RWPE2 (cell line): Measurements from ENCODE around the gene TMCO1.
"Not testable (repeated sequence)": the region's sequence is repeated elsewhere in the genome, so short reads cannot be mapped to it uniquely, and the experiment has no call there.

Experiments
- ATAC-seq: fragments of 200-7000 bp; cut with Tn5 transposase; 3 replicates; pipeline ENCODE4 v1.9.1; 2021; ENCODE audit warnings: low read depth
- DNase-seq: peaks from one replicate; pipeline ENCODE4 v3.0.0-alpha.2; 2020; ENCODE audit warnings: low spot score
- H3K27ac ChIP-seq: fragments of 450-650 bp; 2 replicates; pipeline ENCODE4 v1.5.1; 2017; ENCODE audit warnings: mild to moderate bottlenecking; ENCODE audit not compliant: poor library complexity, severe bottlenecking
- H3K27me3 ChIP-seq: fragments of 250-450 bp; sonication (Bioruptor Pico); 2 replicates; pipeline ENCODE4 v1.5.1; 2021; ENCODE audit warnings: mild to moderate bottlenecking, moderate library complexity; ENCODE audit not compliant: insufficient read depth, poor library complexity, severe bottlenecking
- H3K36me3 ChIP-seq: fragments of 250-450 bp; sonication (Bioruptor Pico); 2 replicates; pipeline ENCODE4 v1.5.1; 2020; ENCODE audit warnings: low read depth, mild to moderate bottlenecking, moderate library complexity
- H3K4me1 ChIP-seq: fragments of 250-450 bp; sonication (Bioruptor Pico); 2 replicates; pipeline ENCODE4 v1.5.1; 2021; ENCODE audit warnings: mild to moderate bottlenecking, moderate library complexity; ENCODE audit not compliant: insufficient read depth, poor library complexity, severe bottlenecking
- H3K4me3 ChIP-seq: fragments of 250-450 bp; sonication (Bioruptor Pico); 2 replicates; pipeline ENCODE4 v1.5.1; 2021; ENCODE audit warnings: mild to moderate bottlenecking, moderate library complexity; ENCODE audit not compliant: severe bottlenecking
- H3K9me3 ChIP-seq: fragments of 250-450 bp; sonication (Bioruptor Pico); 2 replicates; pipeline ENCODE4 v1.5.1; 2021; ENCODE audit warnings: mild to moderate bottlenecking, moderate library complexity; ENCODE audit not compliant: severe bottlenecking
- TF ChIP-seq, protein P1 (sequence below): fragments of 450-650 bp; IDR thresholded peaks from one replicate; pipeline ENCODE4 v1.5.1; 2017; ENCODE audit warnings: mild to moderate bottlenecking, moderate library complexity; ENCODE audit not compliant: poor library complexity, severe bottlenecking

The TMCO1 gene

DNA sequence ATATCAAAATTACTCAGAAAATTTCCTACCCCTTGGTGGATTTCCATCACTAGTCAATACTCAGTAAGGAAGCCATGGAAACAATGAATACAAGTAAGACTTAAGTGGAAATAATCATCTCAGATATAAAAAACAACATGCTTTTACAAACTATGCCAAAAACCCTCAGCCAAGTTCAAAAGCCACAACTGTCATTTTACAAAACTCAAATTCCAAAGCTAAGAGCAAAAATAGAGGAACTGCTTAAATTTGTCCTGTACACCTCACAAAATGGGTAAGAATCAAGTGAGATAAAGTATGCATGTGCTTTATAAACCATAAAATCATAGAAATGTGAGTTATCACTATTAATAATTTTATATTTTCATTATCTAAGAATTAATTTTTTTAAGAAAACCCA, 9.6 kb downstream of the TMCO1 start:
- DNase-seq = no peak
- Histone ChIP-seq H3K36me3 (peaks cover 55% of the 10 kb centered on the region), H3K27me3 (no peaks in the 10 kb centered on the region), H3K4me3 (no peak overlapping the region), H3K4me1 (no peaks in the 10 kb centered on the region), H3K27ac (no peak overlapping the region), H3K9me3 (no peaks in the 10 kb centered on the region)
- TF ChIP-seq, protein P1, sequence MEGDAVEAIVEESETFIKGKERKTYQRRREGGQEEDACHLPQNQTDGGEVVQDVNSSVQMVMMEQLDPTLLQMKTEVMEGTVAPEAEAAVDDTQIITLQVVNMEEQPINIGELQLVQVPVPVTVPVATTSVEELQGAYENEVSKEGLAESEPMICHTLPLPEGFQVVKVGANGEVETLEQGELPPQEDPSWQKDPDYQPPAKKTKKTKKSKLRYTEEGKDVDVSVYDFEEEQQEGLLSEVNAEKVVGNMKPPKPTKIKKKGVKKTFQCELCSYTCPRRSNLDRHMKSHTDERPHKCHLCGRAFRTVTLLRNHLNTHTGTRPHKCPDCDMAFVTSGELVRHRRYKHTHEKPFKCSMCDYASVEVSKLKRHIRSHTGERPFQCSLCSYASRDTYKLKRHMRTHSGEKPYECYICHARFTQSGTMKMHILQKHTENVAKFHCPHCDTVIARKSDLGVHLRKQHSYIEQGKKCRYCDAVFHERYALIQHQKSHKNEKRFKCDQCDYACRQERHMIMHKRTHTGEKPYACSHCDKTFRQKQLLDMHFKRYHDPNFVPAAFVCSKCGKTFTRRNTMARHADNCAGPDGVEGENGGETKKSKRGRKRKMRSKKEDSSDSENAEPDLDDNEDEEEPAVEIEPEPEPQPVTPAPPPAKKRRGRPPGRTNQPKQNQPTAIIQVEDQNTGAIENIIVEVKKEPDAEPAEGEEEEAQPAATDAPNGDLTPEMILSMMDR = no peak
- ATAC-seq = no peak

DNA sequence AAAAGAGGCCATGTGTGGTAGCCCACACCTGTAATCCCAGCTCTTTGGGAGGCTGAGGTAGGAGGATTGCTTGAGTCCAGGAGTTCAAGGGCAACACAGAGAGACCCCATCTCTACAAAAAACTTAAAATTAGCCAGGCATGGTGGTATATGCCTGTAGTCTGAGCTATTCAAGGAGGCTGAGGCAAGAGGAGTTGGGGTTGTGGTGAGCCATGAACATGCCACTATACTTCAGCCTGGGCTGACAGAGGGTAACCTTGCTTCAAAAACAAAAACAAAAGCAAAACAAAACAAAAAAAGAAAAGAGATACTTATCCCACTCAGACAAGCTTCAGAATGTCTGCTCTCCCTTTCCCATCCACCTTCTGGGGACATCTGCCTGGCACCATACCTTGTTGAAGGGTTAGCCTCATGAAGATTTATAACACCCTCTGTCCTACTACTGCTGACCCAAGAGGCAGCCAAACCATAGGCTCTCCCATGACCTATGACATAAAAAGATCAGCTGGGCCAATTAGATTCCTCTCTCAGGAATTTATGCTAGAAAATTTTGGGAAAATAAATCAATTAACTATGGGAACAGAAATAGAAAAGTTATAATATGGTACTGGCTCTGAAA, 13.2 kb downstream of the TMCO1 start:
- DNase-seq (no peak), ATAC-seq (no peak)
- H3K36me3 ChIP-seq = peaks cover 48% of the 10 kb centered on the region
- H3K4me3 ChIP-seq = no peak overlapping the region
- no peak overlapping the region for H3K27ac ChIP-seq
- TF ChIP-seq, protein P1 = no peak
- H3K27me3 ChIP-seq = no peaks in the 10 kb centered on the region
- no peaks in the 10 kb centered on the region for H3K4me1 ChIP-seq
- H3K9me3 ChIP-seq = no peaks in the 10 kb centered on the region

DNA sequence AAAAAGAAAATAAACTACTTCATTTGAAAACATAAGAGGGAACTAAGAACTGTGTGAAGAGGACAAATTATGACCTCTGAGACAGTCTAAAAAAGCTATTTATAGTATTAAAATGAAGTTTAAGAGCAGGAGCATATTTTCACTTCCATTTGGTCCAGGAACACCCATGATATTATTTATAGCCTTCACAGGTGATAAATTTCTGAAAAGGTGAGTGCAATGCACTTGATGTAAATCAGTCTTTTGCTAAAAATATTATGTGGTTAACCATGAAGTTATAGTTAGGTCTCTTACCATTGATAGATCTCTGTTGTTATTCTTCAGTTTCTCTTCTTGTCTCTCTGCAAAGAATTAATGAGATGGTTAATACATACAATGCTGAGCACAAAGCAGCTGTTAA, 14.7 kb downstream of the TMCO1 start:
- peaks cover 47% of the 10 kb centered on the region for H3K36me3 ChIP-seq
- no peaks in the 10 kb centered on the region for H3K4me1 ChIP-seq
- H3K27me3 ChIP-seq = no peaks in the 10 kb centered on the region
- TF ChIP-seq, protein P1 = no peak
- H3K9me3 ChIP-seq = no peaks in the 10 kb centered on the region
- DNase-seq (no peak), ATAC-seq (no peak)
- H3K27ac ChIP-seq = no peak overlapping the region
- no peak overlapping the region for H3K4me3 ChIP-seq

DNA sequence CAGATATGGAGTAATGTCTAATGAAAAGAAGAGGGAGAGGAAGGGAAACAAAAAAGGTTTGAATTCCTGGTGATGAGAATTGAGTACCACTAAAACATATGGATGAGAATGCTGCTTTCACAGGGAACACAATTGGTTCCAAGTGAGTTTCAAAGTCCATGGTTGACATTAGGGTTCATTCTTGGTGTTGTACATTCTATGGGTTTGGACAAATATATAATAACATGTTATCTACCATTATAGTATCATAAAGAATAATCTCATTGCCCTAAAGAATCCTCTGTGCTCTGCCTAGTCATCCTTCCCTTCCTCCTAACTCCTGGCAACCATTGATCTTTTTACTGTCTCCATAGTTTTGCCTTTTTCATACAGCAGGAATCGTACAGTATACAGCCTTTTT, 20.1 kb downstream of the TMCO1 start:
- Histone ChIP-seq H3K4me1 (no peaks in the 10 kb centered on the region), H3K27me3 (no peaks in the 10 kb centered on the region), H3K27ac (no peak overlapping the region), H3K36me3 (peaks cover 38% of the 10 kb centered on the region), H3K4me3 (no peak overlapping the region), H3K9me3 (no peaks in the 10 kb centered on the region)
- TF ChIP-seq, protein P1 = no peak
- no peak for ATAC-seq
- DNase-seq = no peak

DNA sequence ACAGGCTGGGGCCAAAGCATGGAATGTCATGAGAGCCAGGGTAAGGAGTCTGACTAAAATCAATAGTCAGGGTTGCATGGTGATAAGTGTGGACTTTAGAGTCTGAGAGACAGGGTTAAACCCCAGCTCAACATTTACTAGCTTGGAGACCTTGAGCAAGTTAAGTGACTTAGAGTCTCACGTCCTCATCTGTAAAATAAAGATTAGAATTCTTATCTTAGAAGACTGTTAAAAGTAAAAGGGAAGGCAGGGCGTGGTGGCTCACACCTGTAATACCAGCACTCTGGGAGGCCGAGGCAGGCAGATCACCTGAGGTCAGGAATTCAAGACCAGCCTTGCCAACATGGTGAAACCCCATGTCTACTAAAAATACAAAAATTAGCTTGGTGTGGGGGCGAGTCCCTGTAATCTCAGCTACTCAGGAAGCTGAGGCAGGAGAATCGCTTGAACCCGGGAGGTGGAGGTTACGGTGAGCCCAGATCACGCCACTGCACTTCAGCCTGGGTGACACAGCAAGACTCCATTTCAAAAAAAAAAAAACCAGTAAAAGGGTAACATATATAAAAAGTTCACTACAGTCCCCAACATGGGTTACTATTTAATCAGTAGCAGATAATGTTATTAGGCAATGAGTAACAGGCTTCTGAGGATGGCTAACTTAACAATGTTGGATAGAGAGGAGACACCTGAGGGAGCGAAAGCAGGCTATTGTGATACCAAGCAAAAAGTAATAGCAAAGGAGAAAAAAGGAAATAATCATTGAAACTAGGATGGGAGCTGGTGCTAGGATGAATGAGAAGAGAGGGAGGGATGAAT, 20.8 kb downstream of the TMCO1 start:
- Histone ChIP-seq H3K27me3 (no peaks in the 10 kb centered on the region), H3K4me1 (no peaks in the 10 kb centered on the region), H3K36me3 (peaks cover 41% of the 10 kb centered on the region), H3K27ac (no peak overlapping the region), H3K4me3 (no peak overlapping the region), H3K9me3 (no peaks in the 10 kb centered on the region)
- no peak for ATAC-seq
- DNase-seq = no peak
- TF ChIP-seq, protein P1 = no peak

DNA sequence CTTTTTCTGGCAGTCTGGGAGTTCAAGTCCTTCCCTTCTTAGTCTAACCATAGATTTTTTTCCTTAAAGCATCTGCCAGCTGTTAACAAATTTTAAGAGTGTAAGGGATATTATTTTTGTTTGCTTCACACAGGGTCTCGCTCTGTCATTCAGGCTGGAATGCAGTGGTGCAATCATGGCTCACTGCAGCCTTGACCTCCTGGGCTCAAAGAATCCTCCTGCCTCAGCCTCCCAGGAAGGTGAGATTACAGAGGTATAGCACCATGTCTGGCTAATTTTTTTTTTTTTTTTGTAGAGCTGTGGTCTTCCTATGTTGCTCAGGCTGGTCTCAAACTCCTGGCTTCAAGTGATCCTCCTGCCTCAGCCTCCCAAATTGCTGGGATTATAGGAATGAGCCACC, 23.8 kb downstream of the TMCO1 start:
- ATAC-seq, H3K4me1 ChIP-seq, H3K9me3 ChIP-seq, DNase-seq, H3K4me3 ChIP-seq, H3K27ac ChIP-seq, H3K27me3 ChIP-seq: not testable (repeated sequence)
- H3K36me3 ChIP-seq = peaks cover 54% of the 10 kb centered on the region
